SK-N-SH treated with all-trans-retinoic acid at 6 μM for 48 hours (cell line): ENCODE data around the gene GOLGA6L4.
"Not testable (repeated sequence)": the region's sequence is repeated elsewhere in the genome, so short reads cannot be mapped to it uniquely, and the experiment has no call there.

ENCODE experiments used
- CREB5 ChIP-seq: fragments of 250-450 bp; sonication (Bioruptor Pico); IDR thresholded peaks from 2 replicates; pipeline ENCODE4 v1.5.1; 2020; ENCODE audit warnings: low read depth, mild to moderate bottlenecking, moderate library complexity
- PATZ1 ChIP-seq: fragments of 250-450 bp; sonication (Bioruptor Pico); IDR thresholded peaks from 2 replicates; pipeline ENCODE4 v1.8.0; 2020; ENCODE audit warnings: mild to moderate bottlenecking, moderate library complexity, borderline replicate concordance
- TOX ChIP-seq: fragments of 250-450 bp; sonication (Bioruptor Pico); IDR thresholded peaks from 2 replicates; pipeline ENCODE4 v1.8.0; 2021; ENCODE audit warnings: mild to moderate bottlenecking, moderate library complexity, borderline replicate concordance
- ZFP3 ChIP-seq: fragments of 250-450 bp; sonication (Bioruptor Pico); IDR thresholded peaks from 2 replicates; pipeline ENCODE4 v1.5.0; 2020; ENCODE audit warnings: mild to moderate bottlenecking, moderate library complexity
- ZFP30 ChIP-seq: fragments of 450-650 bp; formaldehyde crosslinking; IDR thresholded peaks from 2 replicates; pipeline ENCODE4 v1.5.0; 2022; ENCODE audit warnings: mild to moderate bottlenecking, moderate library complexity
- ZNF8 ChIP-seq: fragments of 450-650 bp; formaldehyde crosslinking; IDR thresholded peaks from 2 replicates; pipeline ENCODE4 v1.5.0; 2020; ENCODE audit warnings: mild to moderate bottlenecking, moderate library complexity

- not testable (repeated sequence) for TF ChIP-seq PATZ1 (CRISPR knock-in tag); ZNF8 (CRISPR knock-in tag); ZFP3 (CRISPR knock-in tag); CREB5; ZFP30; TOX (CRISPR knock-in tag)
Observed at GRCh38 chr15:84195603-84196002, 40.0 kb upstream of the GOLGA6L4 start.
